HepG2 (cell line): ENCODE data around the gene MAMSTR. TPM values are rescaled to one million over a fixed set of nuclear protein-coding genes. Genes with fewer than 3 reads are reported as not detected.

Source experiments
- ARHGAP35 ChIP-seq: sonication (generic); formaldehyde crosslinking; IDR thresholded peaks from 2 replicates; pipeline ENCODE4 v1.9.0; 2022; ENCODE audit warnings: mild to moderate bottlenecking, inconsistent platforms, moderate library complexity, missing genetic modification reagents, borderline replicate concordance
- FOXA3 ChIP-seq: IDR thresholded peaks from 2 replicates; pipeline ENCODE4 v1.6.1; 2016; ENCODE audit warnings: missing genetic modification reagents, missing compliant biosample characterization
- HIVEP1 ChIP-seq: sonication (generic); formaldehyde crosslinking; IDR thresholded peaks from 2 replicates; pipeline ENCODE4 v1.4.0; 2020; ENCODE audit warnings: mild to moderate bottlenecking, missing genetic modification reagents
- JUN ChIP-seq: sonication (generic); formaldehyde crosslinking; IDR thresholded peaks from 2 replicates; pipeline ENCODE4 v1.4.0; 2020; ENCODE audit warnings: mild to moderate bottlenecking, missing genetic modification reagents
- MED1 ChIP-seq: sonication (generic); formaldehyde crosslinking; IDR thresholded peaks from 2 replicates; pipeline ENCODE4 v1.4.0; 2020; ENCODE audit warnings: missing genetic modification reagents
- MTA1 ChIP-seq: sonication (generic); formaldehyde crosslinking; IDR thresholded peaks from 2 replicates; pipeline ENCODE4 v1.4.0; 2020; ENCODE audit warnings: missing genetic modification reagents, mild to moderate bottlenecking, borderline replicate concordance
- MXD4 ChIP-seq: IDR thresholded peaks from 2 replicates; pipeline ENCODE4 v1.6.1; 2016; ENCODE audit warnings: mild to moderate bottlenecking, missing biosample characterization, missing genetic modification reagents
- SNAI1 ChIP-seq: sonication (generic); formaldehyde crosslinking; IDR thresholded peaks from 2 replicates; pipeline ENCODE4 v1.5.0; 2020; ENCODE audit warnings: mild to moderate bottlenecking, missing genetic modification reagents, borderline replicate concordance
- ZBTB38 ChIP-seq: sonication (generic); formaldehyde crosslinking; IDR thresholded peaks from 2 replicates; pipeline ENCODE4 v1.5.1; 2020; ENCODE audit warnings: mild to moderate bottlenecking, missing genetic modification reagents
- ZNF34 ChIP-seq: sonication (generic); formaldehyde crosslinking; IDR thresholded peaks from 2 replicates; pipeline ENCODE4 v1.4.0; 2020; ENCODE audit warnings: mild to moderate bottlenecking, missing genetic modification reagents, borderline replicate concordance
- ZNF780A ChIP-seq: sonication (generic); formaldehyde crosslinking; IDR thresholded peaks from 2 replicates; pipeline ENCODE4 v1.8.0; 2022; ENCODE audit warnings: mild to moderate bottlenecking, missing genetic modification reagents, moderate library complexity
- polyA plus RNA-seq, 8 experiments: library from polyadenylated mRNA; depleted of rRNA in 3 of 8; stranded (reverse) in 7 of 8; unstranded in 1 of 8; fragments of >200 nt; fragmentation: Illumina TruSeq in 4 of 8; extraction: Trizol in 4 of 8; gene quantifications; 2 replicates each; pipeline versions ENCODE4 v1.2.1 to v1.2.3, GENCODE V29; 2011 to 2016; ENCODE audit warnings: low read depth in 4 of 8, missing spikeins in 1 of 8, mixed read lengths in 1 of 8; ENCODE audit not compliant: insufficient read depth in 1 of 8
- total RNA-seq, 5 experiments: library from RNA; depleted of rRNA; stranded (reverse); fragments of >200 nt; fragmentation: Illumina TruSeq; extraction: Trizol; gene quantifications; 2 replicates each; pipeline ENCODE4 v1.2.3, GENCODE V29; 2016; ENCODE audit warnings: low read depth in 1 of 5
- TF ChIP-seq, protein P1 (sequence below): sonication (generic); formaldehyde crosslinking; IDR thresholded peaks from 2 replicates; pipeline ENCODE4 v1.8.1; 2023; ENCODE audit warnings: mild to moderate bottlenecking, missing genetic modification reagents
- TF ChIP-seq, protein P2 (sequence below): sonication (generic); formaldehyde crosslinking; IDR thresholded peaks from 2 replicates; pipeline ENCODE4 v1.5.0; 2020; ENCODE audit warnings: missing genetic modification reagents
- TF ChIP-seq, protein P3 (sequence below): sonication (generic); formaldehyde crosslinking; IDR thresholded peaks from 2 replicates; pipeline ENCODE4 v1.8.0; 2022; ENCODE audit warnings: mild to moderate bottlenecking, missing genetic modification reagents, moderate library complexity
- TF ChIP-seq, protein P4 (sequence below): sonication (generic); formaldehyde crosslinking; IDR thresholded peaks from one replicate; pipeline ENCODE4 v1.5.1; 2020; ENCODE audit warnings: mild to moderate bottlenecking, missing genetic modification reagents; ENCODE audit errors: not compliant biosample characterization

MAMSTR gene
- total and polyA plus RNA-seq, 2 of the 13 experiments (the other 11 are each of a cell fraction or from before 2014, with no cell fraction given) = 2.2 to 2.4 TPM

DNA sequence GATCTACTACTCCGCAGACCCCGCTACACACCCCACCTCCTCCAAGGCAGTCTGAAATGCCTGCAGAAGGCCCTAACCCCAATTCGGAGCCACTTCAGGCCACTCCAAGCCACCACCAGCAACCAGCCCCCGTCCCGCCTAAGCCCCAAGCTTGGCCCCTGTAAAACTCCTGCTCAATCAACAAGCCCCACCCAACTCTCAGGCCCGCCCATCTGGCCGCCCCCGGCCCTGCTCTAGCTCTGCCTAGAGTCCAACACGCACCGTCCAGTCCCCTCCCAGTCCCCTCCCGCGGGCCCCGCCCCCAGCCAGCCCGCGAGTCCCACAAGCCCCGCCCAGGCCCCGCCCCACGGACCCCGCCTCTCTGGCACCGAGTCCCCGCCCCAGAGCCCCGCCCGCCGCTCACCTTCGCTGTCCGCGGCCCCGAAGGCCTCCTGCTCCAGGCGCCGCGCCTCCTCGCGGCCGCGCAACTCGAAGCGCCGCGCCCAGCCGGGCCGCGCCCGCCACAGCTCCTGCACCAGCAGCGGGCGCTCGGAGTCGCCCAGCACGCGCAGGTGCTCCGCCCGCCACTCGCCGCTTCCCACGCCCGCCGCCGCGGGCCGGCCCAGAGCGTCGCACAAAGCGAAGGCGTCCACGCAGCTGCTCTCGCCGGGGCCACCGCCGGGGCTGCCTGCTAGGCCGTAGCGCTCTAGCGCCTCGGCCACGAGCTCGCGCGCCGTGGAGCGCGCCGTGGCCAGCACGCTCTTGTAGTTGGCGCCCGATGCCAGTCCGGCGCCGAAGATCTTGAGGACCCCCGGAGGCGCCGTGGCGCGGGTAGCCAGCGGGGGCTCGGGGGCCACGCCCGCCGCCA, 19.3 kb upstream of the MAMSTR start (continued):
- TF ChIP-seq, protein P1, sequence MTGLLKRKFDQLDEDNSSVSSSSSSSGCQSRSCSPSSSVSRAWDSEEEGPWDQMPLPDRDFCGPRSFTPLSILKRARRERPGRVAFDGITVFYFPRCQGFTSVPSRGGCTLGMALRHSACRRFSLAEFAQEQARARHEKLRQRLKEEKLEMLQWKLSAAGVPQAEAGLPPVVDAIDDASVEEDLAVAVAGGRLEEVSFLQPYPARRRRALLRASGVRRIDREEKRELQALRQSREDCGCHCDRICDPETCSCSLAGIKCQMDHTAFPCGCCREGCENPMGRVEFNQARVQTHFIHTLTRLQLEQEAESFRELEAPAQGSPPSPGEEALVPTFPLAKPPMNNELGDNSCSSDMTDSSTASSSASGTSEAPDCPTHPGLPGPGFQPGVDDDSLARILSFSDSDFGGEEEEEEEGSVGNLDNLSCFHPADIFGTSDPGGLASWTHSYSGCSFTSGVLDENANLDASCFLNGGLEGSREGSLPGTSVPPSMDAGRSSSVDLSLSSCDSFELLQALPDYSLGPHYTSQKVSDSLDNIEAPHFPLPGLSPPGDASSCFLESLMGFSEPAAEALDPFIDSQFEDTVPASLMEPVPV (CRISPR knock-in tag) = no peak
- TF ChIP-seq, protein P2, sequence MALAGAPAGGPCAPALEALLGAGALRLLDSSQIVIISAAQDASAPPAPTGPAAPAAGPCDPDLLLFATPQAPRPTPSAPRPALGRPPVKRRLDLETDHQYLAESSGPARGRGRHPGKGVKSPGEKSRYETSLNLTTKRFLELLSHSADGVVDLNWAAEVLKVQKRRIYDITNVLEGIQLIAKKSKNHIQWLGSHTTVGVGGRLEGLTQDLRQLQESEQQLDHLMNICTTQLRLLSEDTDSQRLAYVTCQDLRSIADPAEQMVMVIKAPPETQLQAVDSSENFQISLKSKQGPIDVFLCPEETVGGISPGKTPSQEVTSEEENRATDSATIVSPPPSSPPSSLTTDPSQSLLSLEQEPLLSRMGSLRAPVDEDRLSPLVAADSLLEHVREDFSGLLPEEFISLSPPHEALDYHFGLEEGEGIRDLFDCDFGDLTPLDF (CRISPR knock-in tag) = no peak; the same call in 1 of the 2 replicates
- TF ChIP-seq ZBTB38 (CRISPR knock-in tag) (peak; percentile 77; the same call in 1 of the 2 replicates), MXD4 (CRISPR knock-in tag) (no peak), MED1 (CRISPR knock-in tag) (peak; percentile 46; the same call in 1 of the 2 replicates), SNAI1 (no peak), JUN (CRISPR knock-in tag) (peak; percentile 69; the same call in 1 of the 2 replicates), MTA1 (peak; percentile 64; the same call in 1 of the 2 replicates), ZNF780A (CRISPR knock-in tag) (no peak), FOXA3 (CRISPR knock-in tag) (peak; percentile 25; the same call in 1 of the 2 replicates), ARHGAP35 (CRISPR knock-in tag) (0 out of 2 replicates have a peak, but pooled peaks have one; percentile 40), HIVEP1 (CRISPR knock-in tag) (no peak), ZNF34 (no peak)
- TF ChIP-seq, protein P3, sequence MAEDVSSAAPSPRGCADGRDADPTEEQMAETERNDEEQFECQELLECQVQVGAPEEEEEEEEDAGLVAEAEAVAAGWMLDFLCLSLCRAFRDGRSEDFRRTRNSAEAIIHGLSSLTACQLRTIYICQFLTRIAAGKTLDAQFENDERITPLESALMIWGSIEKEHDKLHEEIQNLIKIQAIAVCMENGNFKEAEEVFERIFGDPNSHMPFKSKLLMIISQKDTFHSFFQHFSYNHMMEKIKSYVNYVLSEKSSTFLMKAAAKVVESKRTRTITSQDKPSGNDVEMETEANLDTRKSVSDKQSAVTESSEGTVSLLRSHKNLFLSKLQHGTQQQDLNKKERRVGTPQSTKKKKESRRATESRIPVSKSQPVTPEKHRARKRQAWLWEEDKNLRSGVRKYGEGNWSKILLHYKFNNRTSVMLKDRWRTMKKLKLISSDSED (CRISPR knock-in tag) = no peak
- TF ChIP-seq, protein P4, sequence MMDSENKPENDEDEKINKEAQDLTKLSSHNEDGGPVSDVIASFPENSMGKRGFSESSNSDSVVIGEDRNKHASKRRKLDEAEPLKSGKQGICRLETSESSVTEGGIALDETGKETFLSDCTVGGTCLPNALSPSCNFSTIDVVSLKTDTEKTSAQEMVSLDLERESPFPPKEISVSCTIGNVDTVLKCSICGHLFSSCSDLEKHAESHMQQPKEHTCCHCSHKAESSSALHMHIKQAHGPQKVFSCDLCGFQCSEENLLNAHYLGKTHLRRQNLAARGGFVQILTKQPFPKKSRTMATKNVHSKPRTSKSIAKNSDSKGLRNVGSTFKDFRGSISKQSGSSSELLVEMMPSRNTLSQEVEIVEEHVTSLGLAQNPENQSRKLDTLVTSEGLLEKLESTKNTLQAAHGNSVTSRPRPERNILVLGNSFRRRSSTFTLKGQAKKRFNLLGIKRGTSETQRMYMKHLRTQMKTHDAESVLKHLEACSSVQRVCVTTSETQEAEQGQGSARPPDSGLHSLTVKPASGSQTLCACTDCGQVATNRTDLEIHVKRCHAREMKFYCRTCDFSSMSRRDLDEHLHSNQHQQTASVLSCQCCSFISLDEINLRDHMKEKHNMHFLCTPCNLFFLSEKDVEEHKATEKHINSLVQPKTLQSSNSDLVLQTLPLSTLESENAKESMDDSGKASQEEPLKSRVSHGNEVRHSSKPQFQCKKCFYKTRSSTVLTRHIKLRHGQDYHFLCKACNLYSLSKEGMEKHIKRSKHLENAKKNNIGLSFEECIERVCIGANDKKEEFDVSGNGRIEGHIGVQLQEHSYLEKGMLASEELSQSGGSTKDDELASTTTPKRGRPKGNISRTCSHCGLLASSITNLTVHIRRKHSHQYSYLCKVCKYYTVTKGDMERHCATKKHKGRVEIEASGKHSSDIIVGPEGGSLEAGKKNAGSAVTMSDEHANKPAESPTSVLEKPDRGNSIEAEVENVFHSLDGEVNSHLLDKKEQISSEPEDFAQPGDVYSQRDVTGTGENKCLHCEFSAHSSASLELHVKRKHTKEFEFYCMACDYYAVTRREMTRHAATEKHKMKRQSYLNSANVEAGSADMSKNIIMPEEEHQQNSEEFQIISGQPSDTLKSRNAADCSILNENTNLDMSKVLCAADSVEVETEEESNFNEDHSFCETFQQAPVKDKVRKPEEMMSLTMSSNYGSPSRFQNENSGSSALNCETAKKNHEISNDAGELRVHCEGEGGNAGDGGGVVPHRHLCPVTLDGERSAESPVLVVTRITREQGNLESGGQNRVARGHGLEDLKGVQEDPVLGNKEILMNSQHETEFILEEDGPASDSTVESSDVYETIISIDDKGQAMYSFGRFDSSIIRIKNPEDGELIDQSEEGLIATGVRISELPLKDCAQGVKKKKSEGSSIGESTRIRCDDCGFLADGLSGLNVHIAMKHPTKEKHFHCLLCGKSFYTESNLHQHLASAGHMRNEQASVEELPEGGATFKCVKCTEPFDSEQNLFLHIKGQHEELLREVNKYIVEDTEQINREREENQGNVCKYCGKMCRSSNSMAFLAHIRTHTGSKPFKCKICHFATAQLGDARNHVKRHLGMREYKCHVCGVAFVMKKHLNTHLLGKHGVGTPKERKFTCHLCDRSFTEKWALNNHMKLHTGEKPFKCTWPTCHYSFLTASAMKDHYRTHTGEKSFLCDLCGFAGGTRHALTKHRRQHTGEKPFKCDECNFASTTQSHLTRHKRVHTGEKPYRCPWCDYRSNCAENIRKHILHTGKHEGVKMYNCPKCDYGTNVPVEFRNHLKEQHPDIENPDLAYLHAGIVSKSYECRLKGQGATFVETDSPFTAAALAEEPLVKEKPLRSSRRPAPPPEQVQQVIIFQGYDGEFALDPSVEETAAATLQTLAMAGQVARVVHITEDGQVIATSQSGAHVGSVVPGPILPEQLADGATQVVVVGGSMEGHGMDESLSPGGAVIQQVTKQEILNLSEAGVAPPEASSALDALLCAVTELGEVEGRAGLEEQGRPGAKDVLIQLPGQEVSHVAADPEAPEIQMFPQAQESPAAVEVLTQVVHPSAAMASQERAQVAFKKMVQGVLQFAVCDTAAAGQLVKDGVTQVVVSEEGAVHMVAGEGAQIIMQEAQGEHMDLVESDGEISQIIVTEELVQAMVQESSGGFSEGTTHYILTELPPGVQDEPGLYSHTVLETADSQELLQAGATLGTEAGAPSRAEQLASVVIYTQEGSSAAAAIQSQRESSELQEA = no peak
